Adrenal gland (tissue), 5 donors: Measurements from ENCODE around the gene MTMR8.

ENCODE experiments used
- POLR2A ChIP-seq, 2 donors: fragments of 450-650 bp; IDR thresholded peaks; one replicate each; pipeline ENCODE4 v1.6.1; 2017; ENCODE audit warnings: antibody characterized with exemption in 2 of 2, mild to moderate bottlenecking in 2 of 2, moderate library complexity in 1 of 2
- TF ChIP-seq, protein P1 (sequence below), 6 experiments: fragments of 450-650 bp in 4 of 6; fragments of 200-600 bp in 2 of 6; sonication (generic) in 1 of 6; IDR thresholded peaks; 1 replicate in 5 of 6; 2 replicates in 1 of 6; pipeline versions ENCODE4 v1.5.1 to v1.8.0; 2016 to 2021; ENCODE audit warnings: antibody characterized with exemption in 6 of 6, mild to moderate bottlenecking in 2 of 6, moderate library complexity in 1 of 6
- donor health status: DM: no; HTN: no; CAD: no.

DNA sequence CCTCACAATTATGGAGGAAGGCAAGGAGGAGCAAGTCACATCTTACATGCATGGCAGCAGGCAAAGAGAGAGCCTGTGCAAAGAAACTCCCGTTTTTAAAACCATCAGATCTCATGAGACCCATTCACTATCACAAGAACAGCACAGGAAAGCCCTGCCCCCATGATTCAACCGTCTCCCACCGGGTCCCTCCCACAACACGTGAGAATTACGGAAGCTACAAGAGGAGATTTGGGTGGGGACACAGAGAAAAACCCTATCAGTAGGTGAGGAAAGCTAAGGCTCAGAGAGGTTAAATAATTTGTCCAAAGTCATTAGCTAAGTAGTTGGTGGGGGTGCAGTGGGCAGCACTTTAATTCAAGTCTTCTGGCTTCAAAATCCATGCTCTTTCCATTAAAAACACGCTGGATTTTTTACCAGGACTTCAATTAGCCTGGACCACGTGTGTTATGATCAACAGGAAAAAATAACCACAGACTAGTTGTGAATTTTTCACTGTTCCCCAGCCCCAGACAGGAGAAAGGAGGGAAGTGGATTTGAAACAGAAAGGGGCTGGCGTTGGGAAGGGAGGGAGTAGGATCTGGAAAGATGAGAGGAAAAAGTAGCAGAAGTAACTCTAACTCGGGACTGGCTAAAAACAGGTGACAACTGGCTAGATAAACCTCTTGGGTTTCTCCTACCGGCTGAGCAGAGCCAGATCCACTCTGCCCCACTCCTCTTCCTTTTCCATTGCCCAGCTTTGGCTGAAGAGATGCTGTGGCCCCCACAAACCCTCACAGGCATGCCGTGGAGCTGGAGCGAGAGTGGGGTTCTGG lies 986 bp downstream of the MTMR8 start:
- TF ChIP-seq POLR2A (IDR thresholded peaks at IDR 0.05) = no peak
- TF ChIP-seq, protein P1, sequence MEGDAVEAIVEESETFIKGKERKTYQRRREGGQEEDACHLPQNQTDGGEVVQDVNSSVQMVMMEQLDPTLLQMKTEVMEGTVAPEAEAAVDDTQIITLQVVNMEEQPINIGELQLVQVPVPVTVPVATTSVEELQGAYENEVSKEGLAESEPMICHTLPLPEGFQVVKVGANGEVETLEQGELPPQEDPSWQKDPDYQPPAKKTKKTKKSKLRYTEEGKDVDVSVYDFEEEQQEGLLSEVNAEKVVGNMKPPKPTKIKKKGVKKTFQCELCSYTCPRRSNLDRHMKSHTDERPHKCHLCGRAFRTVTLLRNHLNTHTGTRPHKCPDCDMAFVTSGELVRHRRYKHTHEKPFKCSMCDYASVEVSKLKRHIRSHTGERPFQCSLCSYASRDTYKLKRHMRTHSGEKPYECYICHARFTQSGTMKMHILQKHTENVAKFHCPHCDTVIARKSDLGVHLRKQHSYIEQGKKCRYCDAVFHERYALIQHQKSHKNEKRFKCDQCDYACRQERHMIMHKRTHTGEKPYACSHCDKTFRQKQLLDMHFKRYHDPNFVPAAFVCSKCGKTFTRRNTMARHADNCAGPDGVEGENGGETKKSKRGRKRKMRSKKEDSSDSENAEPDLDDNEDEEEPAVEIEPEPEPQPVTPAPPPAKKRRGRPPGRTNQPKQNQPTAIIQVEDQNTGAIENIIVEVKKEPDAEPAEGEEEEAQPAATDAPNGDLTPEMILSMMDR (IDR thresholded peaks at IDR 0.05) = no peak
